SK-N-MC (cell line): ENCODE data around the gene ELK3.

Experiments
- EZH2 ChIP-seq: fragments of 200-600 bp; sonication (generic); IDR thresholded peaks from one replicate; pipeline ENCODE4 v1.6.1; 2017; ENCODE audit warnings: antibody characterized with exemption
- FOXP2 ChIP-seq: optimal IDR thresholded peaks from 2 replicates; pipeline ENCODE3; 2011; ENCODE audit warnings: mild to moderate bottlenecking, moderate library complexity; ENCODE audit not compliant: insufficient read depth; ENCODE audit errors: extremely low read length, control extremely low read depth
- POLR2AphosphoS5 ChIP-seq: IDR thresholded peaks from 2 replicates; pipeline ENCODE4 v1.6.1; 2012; ENCODE audit warnings: mild to moderate bottlenecking, low read depth, low read length, borderline replicate concordance

DNA sequence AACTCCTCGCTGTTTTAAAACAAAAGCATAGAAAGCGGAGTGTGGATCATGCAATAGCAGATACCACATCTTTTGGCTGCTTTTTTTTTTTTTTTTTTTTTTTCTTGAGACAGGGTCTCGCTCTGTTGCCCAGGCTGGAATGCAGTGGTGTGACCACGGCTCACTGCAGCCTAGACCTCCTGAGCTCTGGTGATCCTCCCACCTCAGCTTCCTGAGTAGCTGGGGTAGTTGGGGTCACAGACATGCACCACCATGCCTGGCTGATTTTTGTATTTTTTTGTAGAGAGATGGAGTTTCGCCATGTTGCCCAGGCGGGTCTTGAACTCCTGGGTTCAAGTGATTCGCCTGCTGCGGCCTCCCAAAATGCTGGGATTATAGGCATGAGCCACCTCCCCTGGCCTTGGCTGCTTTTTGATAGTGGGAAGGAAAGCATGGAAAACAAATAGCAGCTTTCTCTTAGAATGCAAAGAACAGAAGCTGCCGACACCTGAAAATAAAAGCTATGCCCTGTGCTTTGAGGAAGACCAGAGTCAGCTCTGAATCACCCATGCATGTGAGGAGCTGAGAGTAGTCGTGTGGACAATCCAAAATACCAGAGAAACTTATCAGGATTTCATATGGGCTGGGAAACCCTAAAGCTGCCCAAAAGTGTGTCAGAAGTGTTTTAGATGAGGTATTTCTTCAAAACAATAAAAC, 3.6 kb upstream of the ELK3 start:
- TF ChIP-seq POLR2AphosphoS5 (no peak), EZH2 (no peak), FOXP2 (no peak)
